ENCODE results near the gene IRF3.

DNA sequence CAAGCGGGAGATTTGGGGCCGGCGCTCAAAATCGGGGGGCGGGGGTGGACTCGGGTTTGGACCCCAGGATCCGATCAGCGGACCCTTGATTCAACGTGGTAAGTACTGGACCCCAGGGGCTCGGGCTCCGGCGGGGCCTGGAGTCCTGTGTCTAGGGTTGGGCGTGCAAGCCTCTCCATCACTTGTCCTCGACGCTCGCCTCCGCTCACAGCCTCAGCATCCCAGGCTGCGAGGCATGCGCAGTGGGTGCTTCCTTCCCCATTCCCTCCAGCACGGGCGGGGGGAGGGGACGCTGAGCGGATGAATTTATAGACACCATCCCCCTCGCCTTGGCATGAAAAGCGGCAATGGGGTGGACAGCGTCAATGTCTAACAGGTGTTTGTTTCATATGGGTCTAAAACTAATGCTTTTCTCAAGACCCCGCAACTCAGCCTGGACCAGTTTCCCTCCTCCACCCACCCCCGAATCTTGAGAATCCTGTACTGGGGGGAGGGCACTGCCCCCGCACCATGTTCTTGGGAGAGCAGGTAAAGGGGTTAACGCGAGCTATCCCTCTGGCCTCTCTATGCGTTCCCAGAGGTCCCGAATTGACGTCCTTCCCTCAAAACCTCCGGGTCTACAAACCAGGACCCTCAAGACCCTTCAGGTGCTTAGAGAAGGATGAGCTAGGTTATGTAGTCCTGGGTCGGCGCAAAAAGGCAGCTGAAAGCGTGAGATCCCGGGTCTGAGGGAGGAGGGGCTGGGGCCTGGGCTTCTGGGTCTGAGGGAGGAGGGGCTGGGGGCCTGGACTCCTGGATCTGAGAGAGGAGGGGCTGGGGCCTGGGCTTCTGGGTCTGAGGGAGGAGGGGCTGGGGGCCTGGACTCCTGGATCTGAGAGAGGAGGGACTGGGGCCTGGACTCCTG is 25.8 kb upstream of the IRF3 start:
- TF ChIP-seq POLR2A (IDR thresholded peaks at IDR 0.05), result no peak
- TF ChIP-seq, protein P1, sequence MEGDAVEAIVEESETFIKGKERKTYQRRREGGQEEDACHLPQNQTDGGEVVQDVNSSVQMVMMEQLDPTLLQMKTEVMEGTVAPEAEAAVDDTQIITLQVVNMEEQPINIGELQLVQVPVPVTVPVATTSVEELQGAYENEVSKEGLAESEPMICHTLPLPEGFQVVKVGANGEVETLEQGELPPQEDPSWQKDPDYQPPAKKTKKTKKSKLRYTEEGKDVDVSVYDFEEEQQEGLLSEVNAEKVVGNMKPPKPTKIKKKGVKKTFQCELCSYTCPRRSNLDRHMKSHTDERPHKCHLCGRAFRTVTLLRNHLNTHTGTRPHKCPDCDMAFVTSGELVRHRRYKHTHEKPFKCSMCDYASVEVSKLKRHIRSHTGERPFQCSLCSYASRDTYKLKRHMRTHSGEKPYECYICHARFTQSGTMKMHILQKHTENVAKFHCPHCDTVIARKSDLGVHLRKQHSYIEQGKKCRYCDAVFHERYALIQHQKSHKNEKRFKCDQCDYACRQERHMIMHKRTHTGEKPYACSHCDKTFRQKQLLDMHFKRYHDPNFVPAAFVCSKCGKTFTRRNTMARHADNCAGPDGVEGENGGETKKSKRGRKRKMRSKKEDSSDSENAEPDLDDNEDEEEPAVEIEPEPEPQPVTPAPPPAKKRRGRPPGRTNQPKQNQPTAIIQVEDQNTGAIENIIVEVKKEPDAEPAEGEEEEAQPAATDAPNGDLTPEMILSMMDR (IDR thresholded peaks at IDR 0.05), result no peak
